ENCODE measurements around the gene ARHGAP21.
"Not testable (repeated sequence)": the region's sequence is repeated elsewhere in the genome, so short reads cannot be mapped to it uniquely, and the experiment has no call there.

ARHGAP21 gene

DNA sequence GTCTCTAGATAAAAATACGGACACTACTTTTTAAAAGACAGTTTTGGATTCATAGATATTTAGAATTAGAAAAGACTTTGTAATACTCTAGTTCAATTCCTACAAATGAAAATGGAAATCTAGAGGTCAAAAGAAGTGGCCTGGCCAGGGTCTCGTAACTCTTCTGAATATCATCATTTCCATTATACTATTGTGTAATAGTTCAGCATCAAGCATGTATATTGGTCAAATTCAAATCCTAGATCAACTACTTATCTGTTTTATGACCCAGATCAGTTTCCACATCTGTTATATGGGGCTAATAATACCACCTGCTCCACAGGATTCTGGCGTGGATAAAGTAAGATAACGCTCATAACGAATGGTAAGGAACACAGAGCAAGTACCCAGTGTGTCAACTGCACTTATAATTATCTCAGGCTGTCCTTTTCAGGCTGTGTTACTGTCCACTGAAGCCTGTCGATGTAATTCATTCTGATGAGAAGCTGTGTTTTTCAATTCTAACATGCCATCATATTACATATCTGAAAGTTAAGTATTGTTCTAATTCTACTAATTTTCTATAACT is 54.3 kb downstream of the ARHGAP21 start:
- Histone ChIP-seq H3K4me3 (no peak overlapping the region), H3K9ac (no peak overlapping the region), H3K27me3 (no peaks in the 10 kb centered on the region), H3K36me3 (peaks cover 6 to 51% (median 21%) of the 10 kb centered on the region in 11 experiments; a peak in 21 of 22 replicates), H3K9me3 (replicated peaks in 1 of 11) (peaks cover 0 to 5% (median 0%) of the 10 kb centered on the region in 11 experiments; a peak in 2 of 22 replicates), H4K20me1 (peaks cover 0 to 53% (median 20%) of the 10 kb centered on the region in 11 experiments; a peak in 14 of 22 replicates), H3K4me2 (no peak overlapping the region), H3K27ac (no peak overlapping the region), H3K4me1 (peaks cover 0 to 10% (median 0%) of the 10 kb centered on the region in 10 experiments; a peak in 6 of 20 replicates)
- TF ChIP-seq Cebpa-rat (IDR thresholded peaks at IDR 0.05), result 0 out of 22 replicates have a peak, but pooled peaks of 1 of the 11 experiments have one; percentile 18

DNA sequence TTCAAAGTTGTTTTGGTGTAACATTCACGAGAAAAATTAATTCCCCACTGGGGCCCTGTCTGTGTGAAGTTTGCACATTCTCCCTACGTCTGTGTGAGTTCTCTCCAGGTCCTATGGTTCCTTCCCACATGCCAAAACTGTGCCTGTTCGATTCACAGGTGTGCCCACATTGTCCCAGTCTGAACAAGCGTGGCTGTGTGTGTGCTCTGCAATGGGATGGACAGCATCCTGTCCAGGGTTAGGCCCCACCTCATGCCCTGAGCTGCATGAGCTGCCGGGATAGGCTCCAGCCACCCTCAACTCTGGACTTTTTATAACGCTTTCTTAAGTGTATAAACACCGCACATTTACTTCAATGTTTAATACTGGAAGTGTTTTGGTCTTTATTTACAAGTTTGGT is 55.4 kb downstream of the ARHGAP21 start:
- no peak overlapping the region for H3K4me2 ChIP-seq
- H3K9ac ChIP-seq, result no peak overlapping the region
- TF ChIP-seq Cebpa-rat (IDR thresholded peaks at IDR 0.05), result no peak
- H3K4me3 ChIP-seq, result no peak overlapping the region
- peaks cover 0 to 41% (median 18%) of the 10 kb centered on the region in 11 experiments; a peak in 14 of 22 replicates for H4K20me1 ChIP-seq
- peaks cover 0 to 5% (median 0%) of the 10 kb centered on the region in 11 experiments; a peak in 2 of 22 replicates for H3K9me3 ChIP-seq (replicated peaks in 1 of 11)
- no peak overlapping the region for H3K27ac ChIP-seq
- peaks cover 0 to 10% (median 0%) of the 10 kb centered on the region in 10 experiments; a peak in 6 of 20 replicates for H3K4me1 ChIP-seq
- peaks cover 11 to 62% (median 31%) of the 10 kb centered on the region in 11 experiments; a peak in 21 of 22 replicates for H3K36me3 ChIP-seq
- H3K27me3 ChIP-seq, result no peaks in the 10 kb centered on the region

DNA sequence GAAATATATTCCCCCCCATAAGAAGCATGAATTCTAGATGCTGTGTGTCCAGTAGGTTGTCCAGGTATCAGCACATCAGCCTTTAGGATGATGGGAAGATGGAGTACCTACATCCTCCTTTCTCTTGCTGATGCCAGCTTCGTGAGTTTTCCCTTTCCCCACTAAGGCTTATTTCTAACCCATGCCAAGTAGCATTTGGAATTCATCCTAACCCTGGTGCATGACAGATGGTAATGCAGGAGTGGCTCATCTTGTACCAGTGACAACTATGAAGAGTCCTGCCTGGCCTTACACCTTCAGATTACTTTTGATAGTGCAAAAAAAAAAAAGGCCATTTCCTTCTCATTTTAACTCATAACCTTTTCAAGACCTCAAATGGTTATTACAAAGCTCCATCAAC is 58.7 kb downstream of the ARHGAP21 start:
- H3K4me2 ChIP-seq, result no peak overlapping the region
- H3K36me3 ChIP-seq, result peaks cover 11 to 59% (median 31%) of the 10 kb centered on the region in 11 experiments; a peak in 21 of 22 replicates
- H3K4me3 ChIP-seq, result no peak overlapping the region
- peaks cover 0 to 5% (median 0%) of the 10 kb centered on the region in 11 experiments; a peak in 2 of 22 replicates for H3K9me3 ChIP-seq (replicated peaks in 1 of 11)
- no peak overlapping the region for H3K9ac ChIP-seq
- no peaks in the 10 kb centered on the region; a peak in 1 of 20 replicates for H3K4me1 ChIP-seq
- H3K27ac ChIP-seq, result no peak overlapping the region
- TF ChIP-seq Cebpa-rat (IDR thresholded peaks at IDR 0.05), result no peak
- H4K20me1 ChIP-seq, result peaks cover 0 to 10% (median 0%) of the 10 kb centered on the region in 11 experiments; a peak in 3 of 22 replicates
- H3K27me3 ChIP-seq, result no peaks in the 10 kb centered on the region

DNA sequence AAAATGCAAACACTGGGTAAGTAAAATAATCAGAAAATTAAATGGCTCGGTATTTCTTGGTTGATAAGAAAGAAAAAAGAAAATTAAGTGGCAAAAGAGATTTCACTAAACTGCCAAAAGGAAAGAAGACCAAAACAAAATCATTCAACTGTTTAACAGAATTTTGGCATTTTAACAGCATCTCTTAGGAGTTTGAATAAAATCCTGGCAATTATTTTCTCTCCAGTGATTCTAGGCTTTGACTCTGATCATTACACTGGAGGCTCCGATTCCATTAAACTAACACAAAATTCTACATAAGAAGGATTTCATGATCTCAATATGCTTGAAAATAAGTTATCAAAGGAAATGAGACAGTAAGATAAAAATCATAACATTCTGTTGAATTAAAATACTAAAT is 62.3 kb downstream of the ARHGAP21 start:
- H3K4me2 ChIP-seq, result no peak overlapping the region
- H3K9ac ChIP-seq, result no peak overlapping the region
- no peaks in the 10 kb centered on the region for H3K27me3 ChIP-seq
- TF ChIP-seq Cebpa-rat (IDR thresholded peaks at IDR 0.05), result no peak
- H3K4me3 ChIP-seq, result no peak overlapping the region
- peaks cover 0 to 4% (median 0%) of the 10 kb centered on the region in 11 experiments; a peak in 1 of 22 replicates for H4K20me1 ChIP-seq
- H3K36me3 ChIP-seq, result peaks cover 0 to 49% (median 29%) of the 10 kb centered on the region in 11 experiments; a peak in 17 of 22 replicates
- H3K4me1 ChIP-seq, result no peaks in the 10 kb centered on the region
- H3K9me3 ChIP-seq (replicated peaks in 1 of 11), result peaks cover 15 to 21% (median 20%) of the 10 kb centered on the region in 11 experiments; a peak in 21 of 22 replicates
- H3K27ac ChIP-seq, result no peak overlapping the region

DNA sequence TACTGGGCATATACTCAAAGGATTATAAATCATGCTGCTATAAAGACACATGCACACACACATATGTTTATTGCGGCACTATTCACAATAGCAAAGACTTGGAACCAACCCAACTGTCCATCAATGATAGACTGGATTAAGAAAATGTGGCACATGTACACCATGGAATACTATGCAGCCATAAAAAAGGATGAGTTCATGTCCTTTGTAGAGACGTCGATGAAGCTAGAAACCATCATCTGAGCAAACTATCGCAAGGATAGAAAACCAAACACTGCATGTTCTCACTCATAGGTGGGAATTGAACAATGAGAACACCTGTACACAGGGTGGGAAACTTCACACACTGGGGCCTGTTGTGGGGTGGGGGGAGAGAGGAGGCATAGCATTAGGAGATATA is 65.4 kb downstream of the ARHGAP21 start:
- H3K9ac ChIP-seq, H3K4me3 ChIP-seq, H3K4me1 ChIP-seq, H3K4me2 ChIP-seq, H3K27ac ChIP-seq, H4K20me1 ChIP-seq, H3K27me3 ChIP-seq: not testable (repeated sequence)
- H3K36me3 ChIP-seq, result peaks cover 0 to 20% (median 15%) of the 10 kb centered on the region in 11 experiments; a peak in 13 of 22 replicates
- peaks cover 18 to 25% (median 20%) of the 10 kb centered on the region in 11 experiments; a peak in 21 of 22 replicates for H3K9me3 ChIP-seq (replicated peaks in 1 of 11)

DNA sequence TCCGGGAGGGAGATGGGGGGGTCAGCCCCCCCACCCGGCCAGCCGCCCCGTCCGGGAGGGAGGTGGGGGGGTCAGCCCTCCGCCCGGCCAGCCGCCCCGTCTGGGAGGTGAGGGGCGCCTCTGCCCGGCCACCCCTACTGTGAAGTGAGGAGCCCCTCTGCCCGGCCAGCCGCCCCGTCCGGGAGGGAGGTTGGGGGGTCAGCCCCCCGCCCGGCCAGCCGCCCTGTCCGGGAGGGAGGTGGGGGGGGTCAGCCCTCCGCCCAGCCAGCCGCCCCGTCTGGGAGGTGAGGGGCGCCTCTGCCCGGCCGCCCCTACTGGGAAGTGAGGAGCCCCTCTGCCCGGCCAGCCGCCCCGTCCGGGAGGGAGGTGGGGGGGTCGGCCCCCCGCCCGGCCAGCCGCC is 67.4 kb downstream of the ARHGAP21 start:
- H4K20me1 ChIP-seq, H3K4me2 ChIP-seq, H3K4me3 ChIP-seq, H3K27me3 ChIP-seq, H3K4me1 ChIP-seq, H3K9ac ChIP-seq, H3K27ac ChIP-seq: not testable (repeated sequence)
- peaks cover 0 to 23% (median 16%) of the 10 kb centered on the region in 11 experiments; a peak in 13 of 22 replicates for H3K36me3 ChIP-seq
- peaks cover 18 to 25% (median 20%) of the 10 kb centered on the region in 11 experiments; a peak in 21 of 22 replicates for H3K9me3 ChIP-seq (replicated peaks in 1 of 11)

DNA sequence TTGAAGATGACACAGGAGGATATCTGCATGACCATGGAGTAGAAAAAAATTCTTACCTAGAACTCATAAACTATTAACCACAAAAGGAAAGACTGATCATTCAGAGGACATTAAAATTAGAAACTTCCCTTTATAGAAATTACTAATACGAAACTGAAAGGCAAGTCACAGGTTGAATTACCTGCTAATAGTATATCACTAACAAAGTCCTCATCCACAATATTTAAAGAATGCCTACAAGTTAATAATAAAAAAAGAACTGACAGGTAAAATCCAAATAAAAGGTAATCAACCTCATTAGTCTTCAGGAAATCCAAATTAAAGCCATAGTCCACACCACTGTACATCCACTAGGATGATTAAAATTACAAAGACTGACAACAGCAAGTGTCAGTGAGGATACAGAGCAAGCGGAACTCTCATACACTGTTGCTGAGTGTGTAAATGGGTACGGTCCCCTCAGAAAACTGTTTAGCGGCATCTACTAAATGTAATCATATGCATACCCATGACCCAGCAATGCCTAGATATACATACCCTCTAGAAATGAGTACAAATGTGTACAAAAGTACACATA is 71.2 kb downstream of the ARHGAP21 start:
- Histone ChIP-seq H3K4me3 (no peak overlapping the region), H3K4me1 (peaks cover 0 to 9% (median 0%) of the 10 kb centered on the region in 10 experiments; a peak in 2 of 20 replicates), H3K36me3 (peaks cover 0 to 16% (median 3%) of the 10 kb centered on the region in 11 experiments; a peak in 7 of 22 replicates), H3K27me3 (no peaks in the 10 kb centered on the region), H3K4me2 (no peak overlapping the region), H3K9ac (no peak overlapping the region), H4K20me1 (peaks cover 0 to 13% (median 0%) of the 10 kb centered on the region in 11 experiments; a peak in 3 of 22 replicates), H3K9me3 (replicated peaks in 1 of 11) (peaks cover 0 to 4% (median 0%) of the 10 kb centered on the region in 11 experiments; a peak in 3 of 22 replicates), H3K27ac (no peak overlapping the region)
- no peak for TF ChIP-seq Cebpa-rat (IDR thresholded peaks at IDR 0.05)

DNA sequence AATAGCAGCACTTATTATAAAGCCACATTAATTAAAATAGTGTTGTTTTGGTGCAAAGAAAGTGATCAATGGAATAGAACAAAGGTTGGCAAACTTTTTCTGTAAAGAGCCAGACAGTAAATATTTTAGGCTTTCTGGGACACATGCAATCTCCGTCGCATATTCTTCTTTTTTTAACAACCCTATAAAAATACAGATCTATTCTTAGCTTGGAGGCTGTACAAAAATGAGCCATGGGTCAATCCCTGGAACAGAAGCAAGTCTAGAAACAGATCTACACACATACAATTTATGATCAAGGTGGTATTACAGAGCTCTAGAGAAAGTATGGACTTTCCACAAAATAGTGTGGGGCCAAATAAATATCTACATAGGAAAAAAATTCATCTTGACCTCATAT is 71.8 kb downstream of the ARHGAP21 start:
- Histone ChIP-seq H3K9ac (no peak overlapping the region), H3K4me1 (peaks cover 0 to 13% (median 0%) of the 10 kb centered on the region in 10 experiments; a peak in 2 of 20 replicates), H3K27me3 (no peaks in the 10 kb centered on the region), H4K20me1 (peaks cover 0 to 13% (median 0%) of the 10 kb centered on the region in 11 experiments; a peak in 3 of 22 replicates), H3K27ac (no peak overlapping the region), H3K4me2 (no peak overlapping the region), H3K4me3 (no peak overlapping the region), H3K36me3 (peaks cover 0 to 16% (median 3%) of the 10 kb centered on the region in 11 experiments; a peak in 7 of 22 replicates), H3K9me3 (replicated peaks in 1 of 11) (peaks cover 0 to 4% (median 0%) of the 10 kb centered on the region in 11 experiments; a peak in 3 of 22 replicates)
- no peak for TF ChIP-seq Cebpa-rat (IDR thresholded peaks at IDR 0.05)

Measured in BLaER1 treated with 17β-estradiol and CSF1 and Interleukin-3, amounts not matched to agents 10 nM and 100 nM (cell line).